ENCODE measurements around the gene CTBP2. TPM values are rescaled to one million over a fixed set of nuclear protein-coding genes. Genes with fewer than 3 reads are reported as not detected.

Gene CTBP2
- total and polyA plus RNA-seq, 3 experiments from 2014 or later: 1.4 to 2.8 (median 1.8) TPM

GRCh38 chr10:125201791-125202622 lies 41.6 kb upstream of the CTBP2 start:
- H3K4me3 ChIP-seq (ENCODE audit: low read length): no peak overlapping the region
- peaks cover 7 to 12% of the 10 kb centered on the region in 2 donors for H3K27me3 Mint-ChIP-seq
- no peaks in the 10 kb centered on the region for H3K36me3 Mint-ChIP-seq
- CTCF ChIA-PET: no interaction called here
- DNase-seq: no peak
- no peak overlapping the region for H3K4me3 Mint-ChIP-seq
- POLR2A ChIA-PET: no interaction called here
- H3K27me3 ChIP-seq (ENCODE audit: insufficient read depth, low read length, poor library complexity, severe bottlenecking): no peaks in the 10 kb centered on the region
- H3K4me1 ChIP-seq (ENCODE audit: insufficient read depth, low read length): no peaks in the 10 kb centered on the region
- no peaks in the 10 kb centered on the region for H3K9me3 ChIP-seq (ENCODE audit: low read length)
- H3K27ac Mint-ChIP-seq: no peak overlapping the region
- H3K36me3 ChIP-seq (ENCODE audit: insufficient read depth, low read length): no peaks in the 10 kb centered on the region
- no peaks in the 10 kb centered on the region for H3K9me3 Mint-ChIP-seq
- H3K27ac ChIP-seq (ENCODE audit: low read depth, low read length): no peak overlapping the region
- no peaks in the 10 kb centered on the region for H3K4me1 Mint-ChIP-seq

- Mint-ChIP-seq H3K4me3 (no peak overlapping the region), H3K27me3 (peaks cover 7 to 12% of the 10 kb centered on the region in 2 donors), H3K4me1 (no peaks in the 10 kb centered on the region), H3K9me3 (no peaks in the 10 kb centered on the region), H3K36me3 (no peaks in the 10 kb centered on the region), H3K27ac (no peak overlapping the region)
- POLR2A ChIA-PET: no interaction called here
- H3K9me3 ChIP-seq (ENCODE audit: low read length): no peaks in the 10 kb centered on the region
- H3K4me1 ChIP-seq (ENCODE audit: insufficient read depth, low read length): no peaks in the 10 kb centered on the region
- no peaks in the 10 kb centered on the region for H3K27me3 ChIP-seq (ENCODE audit: insufficient read depth, low read length, poor library complexity, severe bottlenecking)
- CTCF ChIA-PET: no interaction called here
- H3K27ac ChIP-seq (ENCODE audit: low read depth, low read length): no peak overlapping the region
- H3K36me3 ChIP-seq (ENCODE audit: insufficient read depth, low read length): no peaks in the 10 kb centered on the region
- H3K4me3 ChIP-seq (ENCODE audit: low read length): no peak overlapping the region
- DNase-seq: no peak
These were observed 40.8 kb upstream of the CTBP2 start for GRCh38 chr10:125201108-125201524.

GRCh38 chr10:125200396-125200795 lies 40.0 kb upstream of the CTBP2 start:
- Histone ChIP-seq H3K36me3 (ENCODE audit: insufficient read depth, low read length) (no peaks in the 10 kb centered on the region), H3K4me1 (ENCODE audit: insufficient read depth, low read length) (no peaks in the 10 kb centered on the region), H3K27me3 (ENCODE audit: insufficient read depth, low read length, poor library complexity, severe bottlenecking) (no peaks in the 10 kb centered on the region), H3K4me3 (ENCODE audit: low read length) (no peak overlapping the region), H3K9me3 (ENCODE audit: low read length) (no peaks in the 10 kb centered on the region), H3K27ac (ENCODE audit: low read depth, low read length) (no peak overlapping the region)
- no peak for DNase-seq
- Mint-ChIP-seq H3K9me3 (no peaks in the 10 kb centered on the region), H3K4me3 (no peak overlapping the region), H3K27me3 (peaks cover 5 to 12% of the 10 kb centered on the region in 2 donors), H3K27ac (no peak overlapping the region), H3K36me3 (no peaks in the 10 kb centered on the region), H3K4me1 (no peaks in the 10 kb centered on the region)
- POLR2A ChIA-PET: no interaction called here
- CTCF ChIA-PET: no interaction called here

- no peaks in the 10 kb centered on the region for H3K9me3 ChIP-seq (ENCODE audit: low read length)
- no peak for DNase-seq
- Mint-ChIP-seq H3K27ac (no peak overlapping the region), H3K4me3 (no peak overlapping the region), H3K9me3 (no peaks in the 10 kb centered on the region), H3K4me1 (no peaks in the 10 kb centered on the region), H3K36me3 (no peaks in the 10 kb centered on the region), H3K27me3 (peaks cover 7 to 12% of the 10 kb centered on the region in 2 donors)
- no peaks in the 10 kb centered on the region for H3K36me3 ChIP-seq (ENCODE audit: insufficient read depth, low read length)
- H3K27me3 ChIP-seq (ENCODE audit: insufficient read depth, low read length, poor library complexity, severe bottlenecking): no peaks in the 10 kb centered on the region
- no peaks in the 10 kb centered on the region for H3K4me1 ChIP-seq (ENCODE audit: insufficient read depth, low read length)
- ChIA-PET POLR2A (no interaction called here), CTCF (no interaction called here)
- H3K27ac ChIP-seq (ENCODE audit: low read depth, low read length): no peak overlapping the region
- H3K4me3 ChIP-seq (ENCODE audit: low read length): no peak overlapping the region
These were observed 38.9 kb upstream of the CTBP2 start for GRCh38 chr10:125199270-125199669.

GRCh38 chr10:125194814-125195213 lies 34.5 kb upstream of the CTBP2 start:
- H3K4me3 Mint-ChIP-seq: no peak overlapping the region
- H3K4me1 Mint-ChIP-seq: no peaks in the 10 kb centered on the region
- Histone ChIP-seq H3K9me3 (ENCODE audit: low read length) (no peaks in the 10 kb centered on the region), H3K27ac (ENCODE audit: low read depth, low read length) (no peak overlapping the region), H3K27me3 (ENCODE audit: insufficient read depth, low read length, poor library complexity, severe bottlenecking) (no peaks in the 10 kb centered on the region), H3K4me1 (ENCODE audit: insufficient read depth, low read length) (no peaks in the 10 kb centered on the region), H3K4me3 (ENCODE audit: low read length) (no peak overlapping the region), H3K36me3 (ENCODE audit: insufficient read depth, low read length) (no peaks in the 10 kb centered on the region)
- ChIA-PET CTCF (no interaction called here), POLR2A (no interaction called here)
- no peak for DNase-seq
- no peak overlapping the region for H3K27ac Mint-ChIP-seq
- peaks cover 2 to 4% of the 10 kb centered on the region in 2 donors for H3K27me3 Mint-ChIP-seq
- peaks cover 0 to 2% (median 0%) of the 10 kb centered on the region in 5 donors for H3K9me3 Mint-ChIP-seq
- H3K36me3 Mint-ChIP-seq: no peaks in the 10 kb centered on the region

- Histone ChIP-seq H3K9me3 (ENCODE audit: low read length) (no peaks in the 10 kb centered on the region), H3K27me3 (ENCODE audit: insufficient read depth, low read length, poor library complexity, severe bottlenecking) (no peaks in the 10 kb centered on the region), H3K4me3 (ENCODE audit: low read length) (no peak overlapping the region), H3K4me1 (ENCODE audit: insufficient read depth, low read length) (no peaks in the 10 kb centered on the region), H3K36me3 (ENCODE audit: insufficient read depth, low read length) (no peaks in the 10 kb centered on the region), H3K27ac (ENCODE audit: low read depth, low read length) (no peak overlapping the region)
- peaks cover 2% of the 10 kb centered on the region in 2 donors for H3K27me3 Mint-ChIP-seq
- POLR2A ChIA-PET: no interaction called here
- H3K9me3 Mint-ChIP-seq: peaks cover 0 to 2% (median 0%) of the 10 kb centered on the region in 5 donors
- DNase-seq: no peak
- H3K36me3 Mint-ChIP-seq: no peaks in the 10 kb centered on the region
- H3K4me3 Mint-ChIP-seq: no peak overlapping the region
- CTCF ChIA-PET: no interaction called here
- H3K4me1 Mint-ChIP-seq: no peaks in the 10 kb centered on the region
- no peak overlapping the region for H3K27ac Mint-ChIP-seq
These were observed 33.0 kb upstream of the CTBP2 start for GRCh38 chr10:125193306-125193877.

- no peaks in the 10 kb centered on the region for H3K36me3 ChIP-seq (ENCODE audit: insufficient read depth, low read length)
- H3K4me3 ChIP-seq (ENCODE audit: low read length): no peak overlapping the region
- H3K27ac ChIP-seq (ENCODE audit: low read depth, low read length): no peak overlapping the region
- Mint-ChIP-seq H3K27ac (no peak overlapping the region), H3K9me3 (peaks cover 0 to 2% (median 0%) of the 10 kb centered on the region in 5 donors), H3K4me1 (no peaks in the 10 kb centered on the region), H3K4me3 (no peak overlapping the region), H3K36me3 (no peaks in the 10 kb centered on the region), H3K27me3 (peaks cover 2 to 4% of the 10 kb centered on the region in 2 donors)
- DNase-seq: no peak
- POLR2A ChIA-PET: no interaction called here
- CTCF ChIA-PET: no interaction called here
- no peaks in the 10 kb centered on the region for H3K9me3 ChIP-seq (ENCODE audit: low read length)
- no peaks in the 10 kb centered on the region for H3K4me1 ChIP-seq (ENCODE audit: insufficient read depth, low read length)
- no peaks in the 10 kb centered on the region for H3K27me3 ChIP-seq (ENCODE audit: insufficient read depth, low read length, poor library complexity, severe bottlenecking)
These were observed 32.3 kb upstream of the CTBP2 start for GRCh38 chr10:125192620-125193019.

- no peak for DNase-seq
- Histone ChIP-seq H3K27me3 (ENCODE audit: insufficient read depth, low read length, poor library complexity, severe bottlenecking) (no peaks in the 10 kb centered on the region), H3K9me3 (ENCODE audit: low read length) (no peaks in the 10 kb centered on the region), H3K4me1 (ENCODE audit: insufficient read depth, low read length) (no peaks in the 10 kb centered on the region), H3K4me3 (ENCODE audit: low read length) (no peak overlapping the region), H3K27ac (ENCODE audit: low read depth, low read length) (no peak overlapping the region), H3K36me3 (ENCODE audit: insufficient read depth, low read length) (no peaks in the 10 kb centered on the region)
- Mint-ChIP-seq H3K27me3 (peaks cover 2 to 4% of the 10 kb centered on the region in 2 donors), H3K9me3 (peaks cover 0 to 2% (median 0%) of the 10 kb centered on the region in 5 donors), H3K27ac (no peak overlapping the region), H3K4me1 (no peaks in the 10 kb centered on the region), H3K36me3 (no peaks in the 10 kb centered on the region), H3K4me3 (no peak overlapping the region)
- POLR2A ChIA-PET: no interaction called here
- CTCF ChIA-PET: no interaction called here
These were observed 31.6 kb upstream of the CTBP2 start for GRCh38 chr10:125192005-125192404.
